Cardiac atrium fibroblast (primary cell): Measurements from ENCODE around the gene SPATA18. TPM values are rescaled to one million over a fixed set of nuclear protein-coding genes. Genes with fewer than 3 reads are reported as not detected.

Experiments
- total RNA-seq: library from RNA; depleted of rRNA; stranded (reverse); fragments of >200 nt; gene quantifications from 2 replicates; pipeline ENCODE4 v1.2.3, GENCODE V29; 2015

SPATA18 gene
- 0.54 and 3.7 TPM in 2 replicates for total RNA-seq

GRCh38 chr4:52051213-52051614 is at the start of gene SPATA18:
Gene SPATA18 (plus strand): TSS chr4:52051304. CDS start chr4:52051705, 401 bp downstream.

GRCh38 chr4:52019936-52020657 is 31.0 kb upstream of the SPATA18 start, which contains the start of gene LRRC66:
Gene LRRC66 (minus strand): TSS chr4:52020363. CDS start chr4:52017613, 2,750 bp downstream.

DNA sequence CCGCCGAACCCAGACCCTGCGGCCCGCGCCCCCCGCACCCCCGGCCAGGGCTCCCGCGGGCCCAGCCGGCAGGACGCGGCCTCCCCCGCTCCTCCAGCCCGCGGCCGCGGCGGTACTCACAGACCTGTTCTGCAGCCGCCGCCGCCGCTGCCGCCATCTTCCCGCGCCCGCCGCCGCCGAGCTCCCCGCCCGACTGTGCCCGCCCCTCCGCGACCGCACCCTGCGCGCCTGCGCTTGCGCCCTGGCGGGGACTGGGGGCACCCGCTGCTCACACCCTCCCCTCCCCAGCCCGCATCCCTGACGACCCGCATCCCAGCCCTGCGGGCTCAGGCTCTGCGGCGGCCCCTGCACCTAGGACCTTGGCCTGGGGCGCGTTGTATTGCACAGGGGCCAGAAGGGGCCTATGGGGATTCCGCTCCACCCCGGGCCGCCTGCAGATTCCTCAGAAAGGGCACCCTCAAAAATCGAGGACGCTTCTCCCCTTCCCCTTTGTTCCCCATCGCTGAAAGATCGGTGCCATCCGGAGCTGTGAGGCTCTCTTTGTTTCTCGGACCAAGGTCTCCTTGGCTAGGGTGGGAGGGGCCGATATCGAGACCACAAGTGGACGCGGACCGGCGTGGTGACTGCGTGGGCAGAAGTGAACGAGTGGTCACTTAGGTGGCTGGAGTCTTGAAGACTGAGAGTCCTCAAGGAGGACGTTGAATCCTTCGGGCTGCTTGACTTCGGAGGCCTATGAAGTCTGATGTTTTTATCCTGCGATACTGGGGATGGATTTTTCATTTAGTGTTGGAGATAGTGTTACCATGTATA is 12.8 kb upstream of the SPATA18 start, which contains the start of gene SGCB:
TSS of gene SGCB (minus strand) at position 197 of the 810 bp plus-strand sequence. CDS start at position 157, 40 bp downstream.

Other genes with a start within 250 kb of the SPATA18 start
- 17.9 and 29.2 TPM in 2 replicates for gene DCUN1D4, start 208.2 kb upstream of the SPATA18 start, total RNA-seq
- 0.18 and 0.32 TPM in 2 replicates for gene LRRC66, start 30.9 kb upstream of the SPATA18 start, total RNA-seq
- 18.4 and 21.2 TPM in 2 replicates for gene SGCB, start 13.0 kb upstream of the SPATA18 start, total RNA-seq